A549 (cell line): ENCODE data around the gene MAPK1. TPM values are rescaled to one million over a fixed set of nuclear protein-coding genes. Genes with fewer than 3 reads are reported as not detected.

Experiments
- ATAC-seq, 2 experiments: fragments of 200-7000 bp in 1 of 2; fragments of >200 bp in 1 of 2; cut with Nextera tagmentation in 1 of 2; cut with Tn5 transposase in 1 of 2; 3 replicates each; pipeline versions ENCODE4 v1.8.0 to v1.9.1; 2018 to 2020; ENCODE audit warnings: mild to moderate bottlenecking in 1 of 2, moderate library complexity in 1 of 2
- CTCF ChIA-PET: fragments of 300-600 bp; sonication (Branson Sonifier 250); formaldehyde crosslinking; extraction: SDS; loops from one replicate; lab custom pipeline; 2021; ENCODE audit warnings: antibody characterized with exemption, inconsistent platforms; lab: Yijun Ruan, JAX
- POLR2A ChIA-PET: fragments of 350-600 bp; formaldehyde crosslinking; extraction: SDS; loops from one replicate; lab custom pipeline; 2021; ENCODE audit warnings: antibody characterized with exemption, inconsistent platforms; lab: Yijun Ruan, JAX
- DNase-seq, 2 experiments: peaks; one replicate each; pipeline versions ENCODE4 v3.0.0 to v3.0.0-alpha.2; 2011 to 2016; ENCODE audit warnings: low read depth in 1 of 2, low spot score in 1 of 2
- FAIRE-seq: peaks from 2 replicates; lab custom pipeline; 2011; peaks lifted over from hg19 to GRCh38; lab: Jason Lieb, UNC
- H3K27ac ChIP-seq, 2 experiments: fragments of >200 bp; sonication (Bioruptor Twin); formaldehyde crosslinking; 3 replicates each; pipeline ENCODE4 v1.5.1; 2016 to 2017
- H3K4me1 ChIP-seq: fragments of >200 bp; sonication (Bioruptor Twin); formaldehyde crosslinking; 3 replicates; pipeline ENCODE4 v1.6.1; 2016
- H3K4me2 ChIP-seq: fragments of >200 bp; sonication (Bioruptor Twin); formaldehyde crosslinking; 3 replicates; pipeline ENCODE4 v1.6.1; 2016
- H3K4me3 ChIP-seq: fragments of >200 bp; sonication (Bioruptor Twin); formaldehyde crosslinking; 3 replicates; pipeline ENCODE4 v1.5.1; 2016
- H3K9me3 ChIP-seq: fragments of >200 bp; sonication (Bioruptor Twin); formaldehyde crosslinking; 3 replicates; pipeline ENCODE4 v1.6.1; 2016
- ATOH8 ChIP-seq: fragments of 250-450 bp; sonication (Bioruptor Pico); IDR thresholded peaks from 2 replicates; pipeline ENCODE4 v1.5.0; 2020; ENCODE audit warnings: low read depth, mild to moderate bottlenecking, moderate library complexity
- BCL3 ChIP-seq: fragments of >200 bp; sonication (Bioruptor Twin); formaldehyde crosslinking; IDR thresholded peaks from 3 replicates; pipeline ENCODE4 v1.6.1; 2016
- CBX2 ChIP-seq: fragments of 200-600 bp; sonication (generic); IDR thresholded peaks from 2 replicates; pipeline ENCODE4 v1.6.1; 2016; ENCODE audit warnings: low read depth, mild to moderate bottlenecking, borderline replicate concordance
- CHD2 ChIP-seq: fragments of 150-350 bp; IDR thresholded peaks from 2 replicates; pipeline ENCODE4 v1.6.1; 2014; ENCODE audit warnings: low read length; ENCODE audit not compliant: partially characterized antibody
- EHMT2 ChIP-seq: fragments of 200-600 bp; sonication (generic); IDR thresholded peaks from 2 replicates; pipeline ENCODE4 v1.6.1; 2016; ENCODE audit warnings: antibody characterized with exemption, low read depth, mild to moderate bottlenecking, moderate library complexity
- ELK1 ChIP-seq: fragments of 150-350 bp; IDR thresholded peaks from 2 replicates; pipeline ENCODE4 v1.6.1; 2014; ENCODE audit warnings: low read depth, mild to moderate bottlenecking, low read length
- EP300 ChIP-seq, 2 experiments: fragments of >200 bp; sonication (Bioruptor Twin); formaldehyde crosslinking; IDR thresholded peaks; 2 replicates in 1 of 2; 3 replicates in 1 of 2; pipeline ENCODE4 v1.6.1; 2016 to 2017
- FOSB ChIP-seq: fragments of 250-450 bp; sonication (Bioruptor Pico); IDR thresholded peaks from 2 replicates; pipeline ENCODE4 v1.5.0; 2020; ENCODE audit warnings: mild to moderate bottlenecking, moderate library complexity
- HDAC2 ChIP-seq: fragments of 200-600 bp; sonication (generic); IDR thresholded peaks from 2 replicates; pipeline ENCODE4 v1.6.1; 2016
- HOXB5 ChIP-seq: fragments of 250-450 bp; sonication (Bioruptor Pico); IDR thresholded peaks from 2 replicates; pipeline ENCODE4 v1.5.0; 2020; ENCODE audit warnings: mild to moderate bottlenecking, moderate library complexity
- JUN ChIP-seq, 2 experiments: fragments of >200 bp; sonication (Bioruptor Twin); formaldehyde crosslinking; IDR thresholded peaks; 2 replicates in 1 of 2; 3 replicates in 1 of 2; pipeline ENCODE4 v1.6.1; 2016 to 2017
- KDM1A ChIP-seq: fragments of 200-600 bp; sonication (generic); IDR thresholded peaks from 2 replicates; pipeline ENCODE4 v1.6.1; 2016; ENCODE audit warnings: low read depth, mild to moderate bottlenecking
- MAFK ChIP-seq: fragments of 450-650 bp; IDR thresholded peaks from 2 replicates; pipeline ENCODE4 v1.6.1; 2014; ENCODE audit not compliant: partially characterized antibody
- MYC ChIP-seq: IDR thresholded peaks from 2 replicates; pipeline ENCODE4 v1.6.1; 2012; ENCODE audit warnings: mild to moderate bottlenecking, inconsistent platforms, low read length, improper control_type of control experiment, borderline replicate concordance
- RARB ChIP-seq: fragments of 250-450 bp; sonication (Bioruptor Pico); IDR thresholded peaks from 2 replicates; pipeline ENCODE4 v1.8.0; 2021; ENCODE audit warnings: mild to moderate bottlenecking, moderate library complexity
- SMC3 ChIP-seq: fragments of >200 bp; sonication (Bioruptor Twin); formaldehyde crosslinking; IDR thresholded peaks from 3 replicates; pipeline ENCODE4 v1.6.1; 2018; ENCODE audit warnings: inconsistent platforms
- SREBF2 ChIP-seq: fragments of 450-650 bp; IDR thresholded peaks from 2 replicates; pipeline ENCODE4 v1.6.1; 2014; ENCODE audit warnings: mild to moderate bottlenecking, moderate library complexity
- TFCP2L1 ChIP-seq: fragments of 250-450 bp; sonication (Bioruptor Pico); IDR thresholded peaks from 2 replicates; pipeline ENCODE4 v1.5.0; 2021; ENCODE audit warnings: mild to moderate bottlenecking
- TP53 ChIP-seq: fragments of 250-450 bp; sonication (Bioruptor Pico); IDR thresholded peaks from 2 replicates; pipeline ENCODE4 v1.5.0; 2021; ENCODE audit warnings: mild to moderate bottlenecking, moderate library complexity
- USF2 ChIP-seq: fragments of 450-650 bp; IDR thresholded peaks from 2 replicates; pipeline ENCODE4 v1.6.1; 2014; ENCODE audit warnings: antibody characterized with exemption
- WGBS: methylation state at CpG from one replicate; pipeline ENCODE4 v1.1.6; 2017; ENCODE audit errors: missing lambda C conversion rate; 5-methylcytosine and 5-hydroxymethylcytosine counted together
- polyA plus RNA-seq, 4 experiments: library from polyadenylated mRNA; depleted of rRNA in 3 of 4; stranded (reverse); fragments of >200 nt; fragmentation: RNase III in 1 of 4; extraction: RNeasy Plus Mini Kit Qiagen cat#74134 plus additional on column Dnase treatment in 1 of 4; gene quantifications; 2 replicates in 3 of 4; 3 replicates in 1 of 4; pipeline ENCODE4 v1.2.3, GENCODE V29; 2011 to 2017

Gene MAPK1
- polyA plus RNA-seq, 2 of the 4 experiments (the other 2 are of a cell fraction) = 28.8 to 85.5 TPM

GRCh38 chr22:21834869-21835268 lies 32.6 kb downstream of the MAPK1 start:
- Histone ChIP-seq H3K4me2 (no peak overlapping the region), H3K4me3 (no peak overlapping the region), H3K9me3 (no peaks in the 10 kb centered on the region), H3K4me1 (peaks cover 18% of the 10 kb centered on the region), H3K27ac (no peak overlapping the region)
- 87% methylated on average over 4 of the region's 4 CpGs for WGBS
- ChIA-PET POLR2A (no interaction called here), CTCF (no interaction called here)
- TF ChIP-seq TFCP2L1 (CRISPR knock-in tag) = no peak
- TF ChIP-seq ELK1 = no peak
- no peak for TF ChIP-seq SMC3
- TF ChIP-seq CHD2 = no peak
- no peak for TF ChIP-seq TP53
- no peak for TF ChIP-seq MAFK
- no peak for TF ChIP-seq CBX2
- TF ChIP-seq JUN (IDR thresholded peaks at IDR 0.05) = no peak
- TF ChIP-seq KDM1A = no peak
- no peak for TF ChIP-seq EP300 (IDR thresholded peaks at IDR 0.05)
- no peak for TF ChIP-seq FOSB (CRISPR knock-in tag)
- no peak for TF ChIP-seq SREBF2
- TF ChIP-seq BCL3 = no peak
- no peak for TF ChIP-seq HOXB5 (CRISPR knock-in tag)
- TF ChIP-seq USF2 = no peak
- no peak for TF ChIP-seq ATOH8 (CRISPR knock-in tag)
- TF ChIP-seq RARB (CRISPR knock-in tag) = no peak
- TF ChIP-seq MYC = no peak
- no peak for TF ChIP-seq HDAC2
- ATAC-seq (no peak), DNase-seq (no peak), FAIRE-seq (no peak)

- Histone ChIP-seq H3K4me1 (peaks cover 13% of the 10 kb centered on the region), H3K4me3 (no peak overlapping the region), H3K27ac (no peak overlapping the region), H3K4me2 (no peak overlapping the region), H3K9me3 (no peaks in the 10 kb centered on the region)
- CTCF ChIA-PET = no interaction called here
- TF ChIP-seq EHMT2 (no peak), ATOH8 (CRISPR knock-in tag) (no peak), HDAC2 (no peak), FOSB (CRISPR knock-in tag) (no peak), MYC (no peak)
- no peak; a peak in 2 of 6 replicates for ATAC-seq
- WGBS = 84% methylated on average over 8 of the region's 8 CpGs
- no peak for FAIRE-seq
- POLR2A ChIA-PET = no interaction called here
- DNase-seq = no peak
Measured at GRCh38 chr22:21832291-21833290, 34.9 kb downstream of the MAPK1 start.
